K562 (cell line): ENCODE results near the gene CCAR1. TPM values are rescaled to one million over a fixed set of nuclear protein-coding genes. Genes with fewer than 3 reads are reported as not detected.
A peak's percentile ranks its signal among the peaks of the same experiment; 100 is the strongest.
"Not testable (repeated sequence)": the region's sequence is repeated elsewhere in the genome, so short reads cannot be mapped to it uniquely, and the experiment has no call there.

Experiments
- ATAC-seq: fragments of 200-7000 bp; cut with Tn5 transposase; 3 replicates; pipeline ENCODE4 v1.9.1; 2020; ENCODE audit warnings: moderate library complexity
- BruUV-seq: library from RNA; stranded (reverse); fragments of 400-500 nt; replicated peaks from 2 replicates; lab custom pipeline; 2021; lab: Mats Ljungman, UMichigan
- CTCF ChIA-PET: fragments of 300-600 bp; formaldehyde crosslinking; extraction: SDS; loops from one replicate; lab custom pipeline; 2021; ENCODE audit warnings: low intra/inter-chr PET ratio; lab: Yijun Ruan, JAX
- POLR2A ChIA-PET: fragments of 300-600, 350-650 bp; sonication (Branson Sonifier 250); formaldehyde crosslinking; extraction: SDS; loops from one replicate; lab custom pipeline; 2021; ENCODE audit warnings: antibody characterized with exemption, inconsistent platforms; lab: Yijun Ruan, JAX
- DNase-seq, 4 experiments: peaks; one replicate each; pipeline versions ENCODE4 v3.0.0 to v3.0.0-alpha.2; 2011 to 2018; ENCODE audit warnings: low spot score in 3 of 4, mixed read lengths in 3 of 4; ENCODE audit errors: extremely low read depth in 1 of 4
- FAIRE-seq: peaks from 2 replicates; lab custom pipeline; 2011; peaks lifted over from hg19 to GRCh38; lab: Jason Lieb, UNC
- H2AFZ ChIP-seq: 2 replicates; pipeline ENCODE4 v1.6.0; 2011; ENCODE audit warnings: low read depth, low read length, control low read depth, inconsistent platforms
- H3K27ac ChIP-seq: fragments of 200-600 bp; 3 replicates; pipeline ENCODE4 v1.8.0; 2011; ENCODE audit warnings: low read depth, mild to moderate bottlenecking, control low read depth, inconsistent platforms, low read length, moderate library complexity, mixed read lengths; ENCODE audit errors: extremely low read depth
- H3K27me3 ChIP-seq, 2 experiments: fragments of 300-600 bp in 1 of 2; 2 replicates in 1 of 2; 3 replicates in 1 of 2; pipeline versions ENCODE4 v1.6.0 to v1.8.0; 2011; ENCODE audit warnings: inconsistent platforms in 2 of 2, low read length in 2 of 2, mild to moderate bottlenecking in 1 of 2, mixed read lengths in 1 of 2, moderate library complexity in 1 of 2; ENCODE audit not compliant: control insufficient read depth in 2 of 2, insufficient read depth in 2 of 2
- H3K36me3 ChIP-seq: fragments of 300-600 bp; 3 replicates; pipeline ENCODE4 v1.8.0; 2011; ENCODE audit warnings: mild to moderate bottlenecking, low read length, inconsistent platforms; ENCODE audit not compliant: control insufficient read depth, insufficient read depth
- H3K4me1 ChIP-seq, 2 experiments: fragments of 200-600 bp in 1 of 2; replicated peaks in 1 of 2; 2 replicates in 1 of 2; 3 replicates in 1 of 2; pipeline versions ENCODE4 v1.5.1 to v1.8.0; 2011; ENCODE audit warnings: inconsistent platforms in 2 of 2, low read length in 2 of 2, mild to moderate bottlenecking in 1 of 2, mixed read lengths in 1 of 2, moderate library complexity in 1 of 2; ENCODE audit not compliant: control insufficient read depth in 2 of 2, insufficient read depth in 2 of 2
- H3K4me2 ChIP-seq: 2 replicates; pipeline ENCODE4 v1.6.1; 2011; ENCODE audit warnings: low read length, control low read depth, inconsistent platforms, mixed read lengths; ENCODE audit not compliant: insufficient read depth
- H3K4me3 ChIP-seq: fragments of 200-600 bp; sonication (generic), shearing (Covaris generic); 2 replicates; pipeline ENCODE4 v1.5.1; 2016; ENCODE audit warnings: control low read depth, inconsistent platforms
- H3K79me2 ChIP-seq: fragments of 200-600 bp; 3 replicates; pipeline ENCODE4 v1.8.0; 2011; ENCODE audit warnings: low read length, inconsistent platforms; ENCODE audit not compliant: control insufficient read depth, insufficient read depth
- H3K9ac ChIP-seq, 2 experiments: 2 replicates each; pipeline versions ENCODE4 v1.6.0 to v1.6.1; 2011; ENCODE audit warnings: low read depth in 2 of 2, low read length in 2 of 2, control low read depth in 1 of 2, inconsistent platforms in 1 of 2, mild to moderate bottlenecking in 1 of 2, mixed read lengths in 1 of 2; ENCODE audit not compliant: insufficient read depth in 1 of 2
- H3K9me1 ChIP-seq: one replicate; pipeline ENCODE4 v1.6.0; 2011; ENCODE audit warnings: inconsistent platforms, mild to moderate bottlenecking, low read length, moderate library complexity; ENCODE audit not compliant: control insufficient read depth, insufficient read depth
- H3K9me3 ChIP-seq: replicated peaks from 2 replicates; pipeline ENCODE4 v1.5.1; 2011; ENCODE audit warnings: low read depth, low read length, inconsistent platforms; ENCODE audit not compliant: control insufficient read depth, insufficient read depth
- H4K20me1 ChIP-seq: replicated peaks from 2 replicates; pipeline ENCODE4 v1.6.1; 2011; ENCODE audit warnings: low read length, inconsistent platforms, mixed read lengths; ENCODE audit not compliant: control insufficient read depth, insufficient read depth
- ZBTB11 ChIP-seq, 3 experiments: fragments of 200-800 bp in 1 of 3; fragments of 250-450 bp in 1 of 3; fragments of 450-650 bp in 1 of 3; sonication (Bioruptor Pico) in 1 of 3; sonication (Bioruptor generic) in 1 of 3; formaldehyde crosslinking in 1 of 3; IDR thresholded peaks; 2 replicates each; pipeline versions ENCODE4 v1.6.1 to v1.8.0; 2016 to 2022; ENCODE audit warnings: mild to moderate bottlenecking in 2 of 3, missing genetic modification characterization in 2 of 3, missing compliant biosample characterization in 1 of 3, moderate library complexity in 1 of 3
- whole genome bisulfite sequencing: fragments of 100-300 bp; shearing (Covaris generic); methylation state at CpG from one replicate; pipeline ENCODE4 v1.1.6; 2016; ENCODE audit warnings: low coverage, mixed read lengths; ENCODE audit not compliant: insufficient coverage; ENCODE audit errors: missing lambda C conversion rate; 5-methylcytosine and 5-hydroxymethylcytosine counted together
- in situ Hi-C: fragments of 300-500 bp; cut with MboI; formaldehyde crosslinking; loops from 4 replicates; pipeline ENCODE4 v1.15.0; 2018; ENCODE audit warnings: inconsistent platforms, mixed read lengths
- intact Hi-C: fragments of 100-400 bp; cut with micrococcal nuclease; formaldehyde crosslinking; loops from 2 replicates; pipeline ENCODE4 v1.14.2; 2022
- polyA plus RNA-seq, 8 experiments: library from polyadenylated mRNA; depleted of rRNA in 4 of 8; stranded (reverse) in 5 of 8; unstranded in 3 of 8; fragments of >200 nt; fragmentation: Nextera tagmentation in 2 of 8; fragmentation: Illumina TruSeq in 1 of 8; extraction: Ambion mirVana in 2 of 8; extraction: Trizol in 1 of 8; gene quantifications; 2 replicates each; pipeline versions ENCODE4 v1.2.1 to v1.2.3, GENCODE V29; 2011 to 2014; ENCODE audit warnings: inconsistent platforms in 1 of 8, missing spikeins in 1 of 8
- total RNA-seq, 7 experiments: library from RNA; depleted of rRNA in 6 of 7; stranded (reverse); fragments of >200 nt in 6 of 7; fragmentation: Illumina TruSeq in 2 of 7; extraction: Trizol in 2 of 7; gene quantifications; 2 replicates each; pipeline versions ENCODE4 v1.2.1 to v1.2.3, GENCODE V29; 2011 to 2021; ENCODE audit warnings: low replicate concordance in 1 of 7
- TF ChIP-seq, protein P1 (sequence below): fragments of 200-800 bp; sonication (Bioruptor generic); IDR thresholded peaks from 2 replicates; pipeline ENCODE4 v1.6.1; 2017; ENCODE audit warnings: missing genetic modification characterization, missing compliant biosample characterization

The CCAR1 gene
- total and polyA plus RNA-seq, 9 of the 15 experiments (the other 6 are each of a cell fraction or from before 2014, with no cell fraction given): 44.8 to 173 (median 111) TPM

- Histone ChIP-seq H3K4me1 (peaks cover 3 to 21% of the 10 kb centered on the region in 2 experiments; a peak in 3 of 5 replicates), H3K4me3 (peak overlapping the region; percentile 58), H3K27me3 (peaks cover 25 to 35% of the 10 kb centered on the region in 2 experiments; a peak in 4 of 5 replicates), H3K4me2 (peak overlapping the region; percentile 84; the same call in 1 of the 2 replicates), H3K9ac (peak overlapping the region in 1 of 2 experiments; percentile 96; a peak in 2 of 4 replicates)
- POLR2A ChIA-PET: interaction anchor here (0.7 to 2.4 kb wide), 5 partner anchors 9 to 64 kb away, joined by 3 to 8 read pairs (median 6); no protein-coding TSS in a partner anchor
- CTCF ChIA-PET, H3K9me3 ChIP-seq, H2AFZ ChIP-seq, H3K9me1 ChIP-seq, H3K36me3 ChIP-seq, FAIRE-seq, BruUV-seq, H3K79me2 ChIP-seq, in situ Hi-C loops, H3K27ac ChIP-seq, H4K20me1 ChIP-seq, DNase-seq, intact Hi-C loops: not testable (repeated sequence)
- TF ChIP-seq, protein P1, sequence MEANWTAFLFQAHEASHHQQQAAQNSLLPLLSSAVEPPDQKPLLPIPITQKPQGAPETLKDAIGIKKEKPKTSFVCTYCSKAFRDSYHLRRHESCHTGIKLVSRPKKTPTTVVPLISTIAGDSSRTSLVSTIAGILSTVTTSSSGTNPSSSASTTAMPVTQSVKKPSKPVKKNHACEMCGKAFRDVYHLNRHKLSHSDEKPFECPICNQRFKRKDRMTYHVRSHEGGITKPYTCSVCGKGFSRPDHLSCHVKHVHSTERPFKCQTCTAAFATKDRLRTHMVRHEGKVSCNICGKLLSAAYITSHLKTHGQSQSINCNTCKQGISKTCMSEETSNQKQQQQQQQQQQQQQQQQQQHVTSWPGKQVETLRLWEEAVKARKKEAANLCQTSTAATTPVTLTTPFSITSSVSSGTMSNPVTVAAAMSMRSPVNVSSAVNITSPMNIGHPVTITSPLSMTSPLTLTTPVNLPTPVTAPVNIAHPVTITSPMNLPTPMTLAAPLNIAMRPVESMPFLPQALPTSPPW (CRISPR knock-in tag): 0 out of 2 replicates have a peak, but pooled peaks have one; percentile 63
- TF ChIP-seq ZBTB11 (CRISPR knock-in tag; IDR thresholded peaks at IDR 0.05): peak in 1 of 3 experiments; percentile 49; a peak in 1 of 6 replicates
- ATAC-seq: peak; percentile 66
- WGBS: 0% methylated on average over 12 of the region's 58 CpGs
These were observed 106.5 kb downstream of the CCAR1 start for GRCh38 chr10:68827592-68827959.
